TTC549 (cell line): ENCODE measurements around the gene CD40.

ENCODE experiments used
- FAIRE-seq: peaks from 2 replicates; lab custom pipeline; 2012; peaks lifted over from hg19 to GRCh38; lab: Jason Lieb, UNC

CD40 gene

GRCh38 chr20:46174469-46175126 is 56.5 kb downstream of the CD40 start:
- no peak for FAIRE-seq

- no peak for FAIRE-seq
Observed at GRCh38 chr20:46175127-46175494, 57.0 kb downstream of the CD40 start.

- no peak for FAIRE-seq
Observed at GRCh38 chr20:46176739-46177378, 58.7 kb downstream of the CD40 start.

DNA sequence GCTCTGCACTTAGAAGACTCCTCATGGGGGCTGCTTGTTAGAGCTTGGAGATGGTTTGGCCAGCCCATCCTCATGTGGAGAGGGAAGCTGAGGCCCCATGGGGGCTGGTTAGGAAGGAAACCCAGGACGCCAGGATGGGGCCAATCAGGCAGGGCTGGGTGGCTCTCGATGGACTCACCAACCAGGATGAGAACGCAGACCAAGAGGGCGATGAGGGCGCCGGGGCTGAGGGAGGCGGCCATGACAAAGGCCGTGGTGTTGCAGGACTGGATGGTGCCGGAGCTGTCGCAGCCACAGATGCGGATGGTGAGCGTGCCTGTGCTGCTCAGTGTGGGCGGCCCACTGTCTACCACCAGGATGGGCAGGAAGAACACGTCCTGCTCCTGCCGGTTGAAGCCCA is 59.7 kb downstream of the CD40 start:
- FAIRE-seq, result no peak

DNA sequence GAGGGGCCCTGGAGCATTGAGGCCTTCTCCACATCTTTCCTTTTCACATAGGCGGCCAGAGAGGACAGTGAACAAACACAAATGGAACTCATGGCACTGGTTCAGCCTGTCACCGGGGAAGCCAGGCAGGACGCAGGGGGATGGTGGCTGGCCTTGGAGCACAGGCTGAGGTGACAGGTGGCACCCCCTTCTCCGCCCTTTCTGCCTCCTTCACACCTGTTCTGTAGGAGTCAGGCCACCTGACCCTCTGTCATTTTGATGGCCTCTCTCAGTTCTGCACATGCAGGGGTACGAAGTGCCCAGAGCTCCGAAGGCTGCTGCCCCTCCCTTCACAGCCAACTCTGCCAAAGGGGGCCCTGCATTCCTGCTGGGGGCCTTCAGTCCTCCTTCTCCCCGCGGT is 60.8 kb downstream of the CD40 start:
- FAIRE-seq, result no peak
